GM12892 (cell line): ENCODE data around the gene NKX2-8.

Source experiments
- POLR2AphosphoS5 ChIP-seq: IDR thresholded peaks from 2 replicates; pipeline ENCODE4 v1.6.1; 2011; ENCODE audit warnings: low read depth, low read length, control low read depth
- TAF1 ChIP-seq: IDR thresholded peaks from 2 replicates; pipeline ENCODE4 v1.6.1; 2011; ENCODE audit warnings: low read depth, mild to moderate bottlenecking, control low read depth, low read length, borderline replicate concordance

- TF ChIP-seq POLR2AphosphoS5, result no peak
- no peak for TF ChIP-seq TAF1
Measured at GRCh38 chr14:36588788-36589187, 6.4 kb upstream of the NKX2-8 start.
